HCT116 (cell line): ENCODE measurements around the gene PLEKHM3.

ENCODE experiments used
- CTCF ChIP-seq, 3 experiments: fragments of 200-600 bp in 1 of 3; sonication (generic) in 1 of 3; IDR thresholded peaks in 2 of 3; conservative IDR thresholded peaks in 1 of 3; 2 replicates each; pipeline ENCODE4 v1.5.1; 2012 to 2017; ENCODE audit warnings: low read depth in 2 of 3, low read length in 2 of 3, antibody characterized with exemption in 1 of 3, borderline replicate concordance in 1 of 3, control low read depth in 1 of 3, mild to moderate bottlenecking in 1 of 3, mixed read lengths in 1 of 3, mixed run types in 1 of 3, moderate library complexity in 1 of 3; ENCODE audit not compliant: insufficient read depth in 1 of 3
- ELF1 ChIP-seq: IDR thresholded peaks from 2 replicates; pipeline ENCODE4 v1.6.1; 2012; ENCODE audit warnings: low read depth, borderline replicate concordance
- EZH2phosphoT487 ChIP-seq: fragments of 200-600 bp; IDR thresholded peaks from 2 replicates; pipeline ENCODE4 v1.6.1; 2018; ENCODE audit warnings: antibody characterized with exemption, borderline replicate concordance
- POLR2A ChIP-seq: IDR thresholded peaks from 2 replicates; pipeline ENCODE4 v1.7.0; 2011; ENCODE audit warnings: borderline replicate concordance; ENCODE audit not compliant: insufficient read depth, insufficient read length; ENCODE audit errors: extremely low read depth

GRCh38 chr2:207936380-207936779 lies 88.9 kb downstream of the PLEKHM3 start:
- TF ChIP-seq CTCF (IDR thresholded peaks at IDR 0.05 in 2 of 3, conservative IDR thresholded peaks at IDR 0.05 in 1 of 3; ENCODE audit: borderline replicate concordance in 1 of 3, insufficient read depth in 1 of 3, low read depth in 2 of 3, low read length in 2 of 3) (no peak), EZH2phosphoT487 (no peak), ELF1 (no peak), POLR2A (no peak)
